BLaER1 (cell line): Measurements from ENCODE around the gene HELZ.
"Not testable (repeated sequence)": the region's sequence is repeated elsewhere in the genome, so short reads cannot be mapped to it uniquely, and the experiment has no call there.

Experiments used
- H3K27ac ChIP-seq: shearing (Covaris generic); formaldehyde crosslinking; 2 replicates; pipeline ENCODE4 v1.8.1; 2022
- H3K27me3 ChIP-seq: shearing (Covaris generic); formaldehyde crosslinking; 2 replicates; pipeline ENCODE4 v1.8.1; 2022
- H3K36me3 ChIP-seq: shearing (Covaris generic); formaldehyde crosslinking; 2 replicates; pipeline ENCODE4 v1.8.1; 2022
- H3K4me1 ChIP-seq: shearing (Covaris generic); formaldehyde crosslinking; 2 replicates; pipeline ENCODE4 v1.8.1; 2022
- H3K4me2 ChIP-seq: shearing (Covaris generic); formaldehyde crosslinking; 2 replicates; pipeline ENCODE4 v1.8.1; 2022
- H3K4me3 ChIP-seq: shearing (Covaris generic); formaldehyde crosslinking; 2 replicates; pipeline ENCODE4 v1.8.1; 2022
- H3K9ac ChIP-seq: shearing (Covaris generic); formaldehyde crosslinking; 2 replicates; pipeline ENCODE4 v1.8.1; 2022
- H3K9me3 ChIP-seq: shearing (Covaris generic); formaldehyde crosslinking; 2 replicates; pipeline ENCODE4 v1.8.1; 2022
- H4K20me1 ChIP-seq: shearing (Covaris generic); formaldehyde crosslinking; 2 replicates; pipeline ENCODE4 v1.8.1; 2022
- Cebpa-rat ChIP-seq: shearing (Covaris generic); IDR thresholded peaks from 2 replicates; pipeline ENCODE4 v1.8.1; 2022

Gene HELZ

GRCh38 chr17:67093348-67093747 is 151.6 kb downstream of the HELZ start:
- TF ChIP-seq Cebpa-rat = no peak
- Histone ChIP-seq H3K9me3 (no peaks in the 10 kb centered on the region), H3K4me3 (no peak overlapping the region), H4K20me1 (peaks cover 58% of the 10 kb centered on the region; the same call in 1 of the 2 replicates), H3K27me3 (no peaks in the 10 kb centered on the region), H3K4me1 (no peaks in the 10 kb centered on the region), H3K4me2 (no peak overlapping the region), H3K9ac (no peak overlapping the region), H3K36me3 (peaks cover 66% of the 10 kb centered on the region), H3K27ac (no peak overlapping the region)

- H3K4me2 ChIP-seq, H3K4me1 ChIP-seq, H3K9ac ChIP-seq, H3K27me3 ChIP-seq, H3K27ac ChIP-seq, H3K9me3 ChIP-seq, H3K4me3 ChIP-seq: not testable (repeated sequence)
- H4K20me1 ChIP-seq = peaks cover 56% of the 10 kb centered on the region; the same call in 1 of the 2 replicates
- peaks cover 67% of the 10 kb centered on the region for H3K36me3 ChIP-seq
These were observed 152.3 kb downstream of the HELZ start for GRCh38 chr17:67092710-67093109.

GRCh38 chr17:67092291-67092690 is 152.7 kb downstream of the HELZ start:
- no peak for TF ChIP-seq Cebpa-rat
- H3K4me3 ChIP-seq = no peak overlapping the region
- H3K9me3 ChIP-seq = no peaks in the 10 kb centered on the region
- peaks cover 72% of the 10 kb centered on the region for H3K36me3 ChIP-seq
- no peaks in the 10 kb centered on the region for H3K27me3 ChIP-seq
- H3K4me1 ChIP-seq = no peaks in the 10 kb centered on the region
- peaks cover 60% of the 10 kb centered on the region; the same call in 1 of the 2 replicates for H4K20me1 ChIP-seq
- no peak overlapping the region for H3K27ac ChIP-seq
- no peak overlapping the region for H3K4me2 ChIP-seq
- H3K9ac ChIP-seq = no peak overlapping the region

GRCh38 chr17:67090341-67090740 is 154.7 kb downstream of the HELZ start:
- no peak overlapping the region for H3K27ac ChIP-seq
- H3K9ac ChIP-seq = no peak overlapping the region
- H3K9me3 ChIP-seq = no peaks in the 10 kb centered on the region
- H3K4me2 ChIP-seq = no peak overlapping the region
- no peaks in the 10 kb centered on the region for H3K4me1 ChIP-seq
- peaks cover 47% of the 10 kb centered on the region; the same call in 1 of the 2 replicates for H4K20me1 ChIP-seq
- no peak for TF ChIP-seq Cebpa-rat
- H3K4me3 ChIP-seq = no peak overlapping the region
- no peaks in the 10 kb centered on the region for H3K27me3 ChIP-seq
- H3K36me3 ChIP-seq = peaks cover 74% of the 10 kb centered on the region

GRCh38 chr17:67088639-67089038 is 156.4 kb downstream of the HELZ start:
- H3K27ac ChIP-seq = no peak overlapping the region
- no peaks in the 10 kb centered on the region for H3K27me3 ChIP-seq
- TF ChIP-seq Cebpa-rat = no peak
- no peak overlapping the region for H3K4me2 ChIP-seq
- H3K9me3 ChIP-seq = no peaks in the 10 kb centered on the region
- peaks cover 33% of the 10 kb centered on the region; the same call in 1 of the 2 replicates for H4K20me1 ChIP-seq
- peaks cover 2% of the 10 kb centered on the region for H3K4me1 ChIP-seq
- H3K36me3 ChIP-seq = peaks cover 70% of the 10 kb centered on the region
- H3K9ac ChIP-seq = no peak overlapping the region
- H3K4me3 ChIP-seq = no peak overlapping the region

- Histone ChIP-seq H3K9ac (no peak overlapping the region), H3K4me2 (no peak overlapping the region), H3K4me1 (peaks cover 32% of the 10 kb centered on the region), H3K36me3 (peaks cover 83% of the 10 kb centered on the region), H3K9me3 (no peaks in the 10 kb centered on the region), H4K20me1 (peaks cover 33% of the 10 kb centered on the region; the same call in 1 of the 2 replicates), H3K27ac (no peak overlapping the region), H3K27me3 (no peaks in the 10 kb centered on the region), H3K4me3 (no peak overlapping the region)
- TF ChIP-seq Cebpa-rat = no peak
These were observed 159.6 kb downstream of the HELZ start for GRCh38 chr17:67085406-67085805.

GRCh38 chr17:67082107-67082506 is 162.9 kb downstream of the HELZ start:
- peaks cover 25% of the 10 kb centered on the region; the same call in 1 of the 2 replicates for H4K20me1 ChIP-seq
- no peaks in the 10 kb centered on the region for H3K9me3 ChIP-seq
- H3K4me3 ChIP-seq = no peak overlapping the region
- 0 out of 2 replicates have a peak overlapping the region, but pooled peaks have one; percentile 1 for H3K4me2 ChIP-seq
- no peak overlapping the region for H3K27ac ChIP-seq
- peaks cover 34% of the 10 kb centered on the region for H3K4me1 ChIP-seq
- no peak for TF ChIP-seq Cebpa-rat
- no peak overlapping the region for H3K9ac ChIP-seq
- no peaks in the 10 kb centered on the region for H3K27me3 ChIP-seq
- H3K36me3 ChIP-seq = peaks cover 69% of the 10 kb centered on the region

GRCh38 chr17:67080804-67081203 is 164.2 kb downstream of the HELZ start:
- Histone ChIP-seq H3K27me3 (no peaks in the 10 kb centered on the region), H3K36me3 (peaks cover 63% of the 10 kb centered on the region), H4K20me1 (peaks cover 25% of the 10 kb centered on the region; the same call in 1 of the 2 replicates), H3K4me2 (no peak overlapping the region), H3K27ac (no peak overlapping the region), H3K4me1 (peaks cover 34% of the 10 kb centered on the region), H3K4me3 (no peak overlapping the region), H3K9ac (no peak overlapping the region), H3K9me3 (no peaks in the 10 kb centered on the region)
- TF ChIP-seq Cebpa-rat = no peak

GRCh38 chr17:67079491-67079890 is 165.5 kb downstream of the HELZ start:
- peaks cover 50% of the 10 kb centered on the region for H3K36me3 ChIP-seq
- H3K4me1 ChIP-seq = peaks cover 34% of the 10 kb centered on the region
- H3K27ac ChIP-seq = no peak overlapping the region
- H3K4me3 ChIP-seq = no peak overlapping the region
- H3K9me3 ChIP-seq = no peaks in the 10 kb centered on the region
- no peak overlapping the region for H3K9ac ChIP-seq
- TF ChIP-seq Cebpa-rat = no peak
- H4K20me1 ChIP-seq = peaks cover 25% of the 10 kb centered on the region; the same call in 1 of the 2 replicates
- no peak overlapping the region for H3K4me2 ChIP-seq
- no peaks in the 10 kb centered on the region for H3K27me3 ChIP-seq

GRCh38 chr17:67078292-67078691 is 166.7 kb downstream of the HELZ start:
- Histone ChIP-seq H3K4me3 (no peak overlapping the region), H4K20me1 (peaks cover 25% of the 10 kb centered on the region; the same call in 1 of the 2 replicates), H3K36me3 (peaks cover 42% of the 10 kb centered on the region), H3K27ac (no peak overlapping the region), H3K9ac (no peak overlapping the region), H3K4me2 (no peak overlapping the region), H3K27me3 (no peaks in the 10 kb centered on the region), H3K9me3 (no peaks in the 10 kb centered on the region), H3K4me1 (peaks cover 29% of the 10 kb centered on the region)
- no peak for TF ChIP-seq Cebpa-rat

GRCh38 chr17:67076290-67076689 is 168.7 kb downstream of the HELZ start:
- Histone ChIP-seq H3K4me1 (peaks cover 10% of the 10 kb centered on the region; the same call in 1 of the 2 replicates), H3K9me3 (no peaks in the 10 kb centered on the region), H3K9ac (no peak overlapping the region), H3K27ac (no peak overlapping the region), H3K36me3 (peaks cover 40% of the 10 kb centered on the region), H4K20me1 (peaks cover 15% of the 10 kb centered on the region; the same call in 1 of the 2 replicates), H3K4me3 (no peak overlapping the region), H3K4me2 (no peak overlapping the region), H3K27me3 (no peaks in the 10 kb centered on the region)
- TF ChIP-seq Cebpa-rat = no peak
